Adrenal gland (tissue), 12 donors: Measurements from ENCODE around the gene DGCR6L. TPM values are rescaled to one million over a fixed set of nuclear protein-coding genes. Genes with fewer than 3 reads are reported as not detected.
"Not testable (repeated sequence)": the region's sequence is repeated elsewhere in the genome, so short reads cannot be mapped to it uniquely, and the experiment has no call there.

ENCODE experiments used
- DNase-seq, 7 donors: peaks; one replicate each; pipeline ENCODE4 v3.0.0-alpha.2; 2019 to 2020
- H3K27ac ChIP-seq, 5 donors: fragments of 200-600 bp; sonication (generic) in 4 of 5; 1 replicate in 3 of 5; 2 replicates in 2 of 5; pipeline versions ENCODE4 v1.5.1 to v1.8.0; 2016 to 2020; ENCODE audit warnings: mild to moderate bottlenecking in 1 of 5
- H3K27me3 ChIP-seq: fragments of 200-600 bp; 2 replicates; pipeline ENCODE4 v1.8.0; 2021
- H3K36me3 ChIP-seq, 2 donors: fragments of 200-600 bp; replicated peaks in 1 of 2; 1 replicate in 1 of 2; 2 replicates in 1 of 2; pipeline versions ENCODE4 v1.5.1 to v1.8.0; 2018 to 2022
- H3K4me1 ChIP-seq, 2 donors: fragments of 200-600 bp; replicated peaks in 1 of 2; 1 replicate in 1 of 2; 2 replicates in 1 of 2; pipeline versions ENCODE4 v1.5.1 to v1.8.0; 2018 to 2021
- H3K4me3 ChIP-seq, 4 donors: fragments of 200-600 bp; sonication (generic) in 3 of 4; one replicate each; pipeline ENCODE4 v1.5.1; 2016 to 2018
- H3K9me3 ChIP-seq, 3 donors: fragments of 200-600 bp; sonication (generic) in 1 of 3; replicated peaks in 1 of 3; 1 replicate in 2 of 3; 2 replicates in 1 of 3; pipeline versions ENCODE4 v1.5.1 to v1.8.0; 2016 to 2021
- POLR2A ChIP-seq, 2 donors: fragments of 450-650 bp; IDR thresholded peaks; one replicate each; pipeline ENCODE4 v1.6.1; 2017; ENCODE audit warnings: antibody characterized with exemption in 2 of 2, mild to moderate bottlenecking in 2 of 2, moderate library complexity in 1 of 2
- WGBS, 4 donors: extraction: QIAGEN DNeasy Blood & Tissue Kit in 2 of 4; methylation state at CpG; one replicate each; pipeline versions ENCODE4 v1.1.5 to v1.1.7; 2013 to 2017; 5-methylcytosine and 5-hydroxymethylcytosine counted together
- intact Hi-C, 2 donors: fragments of 100-400 bp; cut with DNase I; formaldehyde crosslinking; loops; one replicate each; pipeline versions ENCODE4 v1.14.1 to v1.15.0; 2022 to 2023
- polyA plus RNA-seq, 3 donors: library from polyadenylated mRNA; stranded (reverse); fragments of 200-250 nt in 2 of 3; fragments of 350-450 nt in 1 of 3; fragmentation: Illumina TruSeq in 1 of 3; extraction: RNeasy Lipid Tissue Mini Kit (QIAGEN cat#74804) in 1 of 3; gene quantifications; one replicate each; pipeline ENCODE4 v1.2.3, GENCODE V29; 2013 to 2014
- total RNA-seq, 9 donors: library from RNA; depleted of rRNA in 4 of 9; stranded (reverse); fragments of >200 nt in 4 of 9; fragments of 120-200 nt in 1 of 9; fragmentation: NEBNext Ultra II Directional in 1 of 9; extraction: Animal tissue kit (Norgen Biotek cat#: 25700) in 1 of 9; gene quantifications; one replicate each; pipeline versions ENCODE4 v1.1.0 to v1.2.4, GENCODE V29; 2013 to 2023
- TF ChIP-seq, protein P1 (sequence below), 6 experiments: fragments of 450-650 bp in 4 of 6; fragments of 200-600 bp in 2 of 6; sonication (generic) in 1 of 6; IDR thresholded peaks; 1 replicate in 5 of 6; 2 replicates in 1 of 6; pipeline versions ENCODE4 v1.5.1 to v1.8.0; 2016 to 2021; ENCODE audit warnings: antibody characterized with exemption in 6 of 6, mild to moderate bottlenecking in 2 of 6, moderate library complexity in 1 of 6
- donor health status: healthy with polysubstance abuse.
- donor health status: Bipolar disorder and iron deficiency.
- donor health status: DM: yes; HTN: yes; CAD: no.
- donor health status: DM: no; HTN: no; CAD: no.
- donor health status: DM: no; HTN: no; CAD: no.
- donor health status: DM: yes; HTN: yes; CAD: no.

The DGCR6L gene
- total and polyA plus RNA-seq, 12 donors, result 12.1 to 159 (median 74.1) TPM

DNA sequence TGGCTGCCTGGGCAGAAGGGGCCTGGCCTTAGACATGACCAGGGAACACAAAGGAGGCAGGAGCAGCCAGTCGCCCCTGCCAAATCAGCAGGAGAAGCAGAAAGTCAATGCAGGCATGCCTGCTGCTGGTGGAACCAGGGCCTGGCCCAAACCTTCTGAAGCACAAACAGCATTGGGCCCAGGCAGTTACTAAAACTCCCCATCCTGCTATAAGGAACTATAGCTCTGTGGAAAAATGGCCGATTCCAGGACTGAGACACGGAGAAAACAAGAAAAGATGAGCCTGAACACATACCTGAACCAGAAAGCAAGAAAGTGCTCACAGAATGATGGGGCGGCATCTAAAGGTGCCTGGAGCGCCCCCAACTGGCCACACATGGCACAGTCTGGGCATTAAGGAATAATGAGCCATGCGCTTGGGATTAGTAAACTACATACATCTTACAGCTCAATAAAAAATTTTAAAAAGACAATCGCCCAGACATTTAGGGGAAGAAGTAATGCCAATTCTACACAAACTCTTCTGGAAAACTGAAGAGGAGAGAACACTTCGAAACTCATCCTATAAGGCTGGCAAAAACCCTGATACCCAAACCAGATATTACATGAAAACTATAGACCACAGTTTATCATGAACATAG is 2.3 kb downstream of the DGCR6L start:
- H3K27ac ChIP-seq, intact Hi-C loops, H3K9me3 ChIP-seq, H3K4me3 ChIP-seq, H3K27me3 ChIP-seq, H3K36me3 ChIP-seq: not testable (repeated sequence)
- peaks cover 11 to 33% of the 10 kb centered on the region in 2 donors for H3K4me1 ChIP-seq
- 51 to 56% (median 56%) methylated on average over 8 of the region's 8 CpGs for WGBS, 4 donors
- TF ChIP-seq, protein P1, sequence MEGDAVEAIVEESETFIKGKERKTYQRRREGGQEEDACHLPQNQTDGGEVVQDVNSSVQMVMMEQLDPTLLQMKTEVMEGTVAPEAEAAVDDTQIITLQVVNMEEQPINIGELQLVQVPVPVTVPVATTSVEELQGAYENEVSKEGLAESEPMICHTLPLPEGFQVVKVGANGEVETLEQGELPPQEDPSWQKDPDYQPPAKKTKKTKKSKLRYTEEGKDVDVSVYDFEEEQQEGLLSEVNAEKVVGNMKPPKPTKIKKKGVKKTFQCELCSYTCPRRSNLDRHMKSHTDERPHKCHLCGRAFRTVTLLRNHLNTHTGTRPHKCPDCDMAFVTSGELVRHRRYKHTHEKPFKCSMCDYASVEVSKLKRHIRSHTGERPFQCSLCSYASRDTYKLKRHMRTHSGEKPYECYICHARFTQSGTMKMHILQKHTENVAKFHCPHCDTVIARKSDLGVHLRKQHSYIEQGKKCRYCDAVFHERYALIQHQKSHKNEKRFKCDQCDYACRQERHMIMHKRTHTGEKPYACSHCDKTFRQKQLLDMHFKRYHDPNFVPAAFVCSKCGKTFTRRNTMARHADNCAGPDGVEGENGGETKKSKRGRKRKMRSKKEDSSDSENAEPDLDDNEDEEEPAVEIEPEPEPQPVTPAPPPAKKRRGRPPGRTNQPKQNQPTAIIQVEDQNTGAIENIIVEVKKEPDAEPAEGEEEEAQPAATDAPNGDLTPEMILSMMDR (IDR thresholded peaks at IDR 0.05), result peak; percentile 6 to 43 (median 22)
- peak in 4 of 7 donors; percentile 9 to 50 (median 17) for DNase-seq

DNA sequence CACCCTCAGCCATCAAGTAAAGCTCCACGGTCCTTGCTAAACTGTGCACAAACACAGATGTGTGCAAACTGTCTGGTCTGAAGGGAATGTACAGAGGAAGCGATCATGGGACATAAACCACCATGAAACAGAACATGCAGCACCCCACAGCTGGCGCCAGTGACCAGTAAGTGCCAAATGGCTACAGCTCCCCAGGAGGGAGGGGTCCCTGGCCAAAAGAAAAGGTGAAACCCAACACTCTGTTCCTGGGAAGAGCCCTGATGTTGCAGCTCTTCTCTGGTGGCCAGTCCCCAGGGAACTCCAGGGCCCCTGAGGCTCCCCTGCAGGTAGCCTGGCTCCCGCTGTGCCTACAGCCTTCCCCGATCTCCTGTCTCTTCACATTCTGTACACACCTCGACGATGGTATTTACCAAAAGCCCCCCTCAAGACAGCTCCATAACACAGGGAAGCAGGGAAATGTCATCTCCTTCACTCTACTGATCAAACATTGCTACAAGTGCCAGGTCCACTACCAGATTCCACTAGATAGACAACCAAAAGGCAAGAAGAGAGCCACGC is 2.9 kb downstream of the DGCR6L start:
- Histone ChIP-seq H3K27me3 (no peaks in the 10 kb centered on the region), H3K4me3 (no peak overlapping the region), H3K4me1 (peaks cover 11 to 33% of the 10 kb centered on the region in 2 donors), H3K36me3 (no peaks in the 10 kb centered on the region), H3K27ac (no peak overlapping the region), H3K9me3 (no peaks in the 10 kb centered on the region)
- 92 to 98% (median 94%) methylated on average over 7 to 8 of the region's 8 CpGs for WGBS, 4 donors
- DNase-seq, result peak in 4 of 7 donors; percentile 1 to 24 (median 9)
- intact Hi-C loops, result no loop called here
- TF ChIP-seq, protein P1 (IDR thresholded peaks at IDR 0.05), result no peak
- no peak for TF ChIP-seq POLR2A (IDR thresholded peaks at IDR 0.05)

DNA sequence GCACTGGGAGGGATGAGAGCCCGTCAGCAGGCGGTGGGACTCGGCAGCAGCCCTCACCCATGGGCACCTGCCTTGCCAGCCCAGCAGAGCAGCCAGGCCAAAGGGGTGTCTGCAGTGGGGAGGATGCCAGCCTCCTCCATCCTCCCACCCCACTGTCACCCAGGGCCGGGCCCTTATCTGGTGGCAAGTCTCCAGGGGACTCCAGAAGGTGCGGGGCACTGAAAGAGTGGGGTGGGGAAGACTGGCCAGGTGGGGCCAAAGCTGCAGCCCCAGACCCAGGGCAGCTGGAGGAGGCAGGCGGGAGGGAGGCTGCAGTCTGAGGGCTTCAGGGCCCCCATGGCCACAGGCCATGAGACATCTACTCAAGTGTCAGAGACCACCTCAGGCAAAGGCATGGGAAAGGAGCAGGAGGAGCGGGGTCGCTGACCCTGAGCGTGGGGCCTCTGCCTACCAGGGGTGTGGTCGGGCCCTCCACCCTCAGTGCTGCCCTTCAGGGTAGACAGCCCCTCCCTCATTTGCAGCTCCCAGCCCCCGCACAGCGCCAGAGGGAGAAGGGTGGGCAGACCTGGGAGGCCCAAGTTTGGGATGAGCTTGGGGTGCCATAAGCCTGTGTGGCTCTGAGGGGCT is 3.5 kb downstream of the DGCR6L start:
- no peak for TF ChIP-seq POLR2A (IDR thresholded peaks at IDR 0.05)
- TF ChIP-seq, protein P1 (IDR thresholded peaks at IDR 0.05), result no peak
- no peaks in the 10 kb centered on the region for H3K9me3 ChIP-seq
- peak in 4 of 7 donors; percentile 9 to 48 (median 14) for DNase-seq
- H3K4me1 ChIP-seq, result peaks cover 11 to 30% of the 10 kb centered on the region in 2 donors
- 82 to 100% (median 88%) methylated on average over 4 to 12 of the region's 12 CpGs for WGBS, 4 donors
- H3K27ac ChIP-seq, result no peak overlapping the region
- no peak overlapping the region for H3K4me3 ChIP-seq
- no peaks in the 10 kb centered on the region for H3K27me3 ChIP-seq
- intact Hi-C loops, result no loop called here
- H3K36me3 ChIP-seq, result no peaks in the 10 kb centered on the region

DNA sequence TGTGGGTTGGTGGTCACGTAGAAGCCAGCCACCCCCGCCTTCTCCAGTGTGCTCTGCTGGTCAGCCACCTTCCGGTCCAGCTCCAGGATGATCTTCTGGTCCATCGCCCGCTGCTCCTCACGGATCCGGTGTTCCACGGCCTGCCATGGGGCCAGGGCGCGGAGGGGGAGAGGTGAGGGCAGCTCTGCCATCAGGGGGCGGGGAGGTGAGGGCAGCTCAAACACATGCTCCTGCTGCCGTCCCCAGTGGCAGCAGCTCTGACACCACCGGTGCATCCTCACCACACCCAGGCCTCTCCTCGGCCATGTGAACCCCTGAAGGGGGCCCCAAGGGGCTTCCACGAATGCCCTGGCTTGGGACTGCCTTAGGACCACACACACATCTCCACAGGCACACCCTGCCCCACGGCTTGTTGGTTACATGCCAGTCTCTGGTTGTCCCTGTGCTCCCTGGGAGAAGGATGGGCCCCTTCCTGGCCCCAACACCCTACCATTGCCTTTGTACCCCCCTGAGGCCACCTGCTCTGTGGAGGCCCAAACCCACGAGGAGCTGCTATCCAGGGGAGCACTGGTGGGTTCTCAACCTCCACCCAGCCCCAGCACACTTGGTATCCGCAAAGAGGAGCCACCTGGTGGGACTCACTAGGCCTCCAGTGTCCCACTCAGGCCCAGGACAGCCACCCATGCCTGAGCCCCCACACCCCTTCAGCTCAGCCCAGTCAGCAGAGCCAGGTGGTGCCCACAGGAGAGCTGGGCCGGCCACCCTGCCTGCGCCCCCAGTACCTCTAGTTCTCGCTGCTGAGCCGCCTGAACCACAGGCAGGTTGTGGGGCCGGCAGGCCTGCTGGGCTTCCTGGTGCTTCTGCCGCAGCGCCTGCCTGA is 4.3 kb downstream of the DGCR6L start:
- Histone ChIP-seq H3K9me3 (no peaks in the 10 kb centered on the region), H3K4me3 (no peak overlapping the region), H3K27ac (no peak overlapping the region), H3K27me3 (no peaks in the 10 kb centered on the region), H3K36me3 (no peaks in the 10 kb centered on the region), H3K4me1 (peaks cover 6 to 23% of the 10 kb centered on the region in 2 donors)
- DNase-seq, result peak in 4 of 7 donors; percentile 11 to 44 (median 14)
- WGBS, 4 donors, result 87 to 93% (median 90%) methylated on average over 9 to 25 of the region's 25 CpGs
- intact Hi-C loops, result no loop called here
- no peak for TF ChIP-seq POLR2A (IDR thresholded peaks at IDR 0.05)
- TF ChIP-seq, protein P1 (IDR thresholded peaks at IDR 0.05), result no peak

DNA sequence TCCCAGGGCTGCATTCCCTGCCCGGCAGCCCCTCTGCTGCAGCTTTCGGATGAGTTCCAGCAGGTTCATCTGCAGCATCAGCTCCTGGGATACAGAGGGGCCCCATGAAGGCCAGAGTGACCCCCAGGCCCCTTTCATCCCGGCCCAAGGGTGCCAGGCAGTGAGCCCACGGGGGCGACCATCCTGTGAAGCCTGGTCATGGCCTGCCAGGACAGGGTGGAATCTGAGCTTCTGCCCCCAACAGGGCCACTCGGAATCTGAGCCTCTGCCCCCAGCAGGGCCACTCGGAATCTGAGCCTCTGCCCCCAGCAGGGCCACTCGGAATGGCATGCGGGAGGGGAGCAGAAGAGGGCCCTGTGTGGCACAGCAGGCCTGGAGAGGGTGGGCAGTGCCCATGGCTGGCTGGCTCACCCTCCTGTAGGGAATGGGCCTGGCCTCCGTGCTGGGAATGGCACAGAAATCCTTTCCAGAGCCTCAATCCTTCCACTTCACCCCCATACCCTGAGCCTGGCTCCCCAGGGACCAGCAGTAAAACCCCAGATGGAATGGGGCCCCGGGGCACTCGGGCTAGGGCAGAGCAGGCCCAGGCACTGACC is 5.0 kb downstream of the DGCR6L start:
- H3K36me3 ChIP-seq, H3K4me3 ChIP-seq, H3K27me3 ChIP-seq, H3K9me3 ChIP-seq, H3K27ac ChIP-seq, intact Hi-C loops: not testable (repeated sequence)
- peaks cover 6 to 21% of the 10 kb centered on the region in 2 donors for H3K4me1 ChIP-seq
- peak in 3 of 7 donors; percentile 10 to 21 (median 13) for DNase-seq
- WGBS, 4 donors, result 92 to 100% (median 93%) methylated on average over 4 to 12 of the region's 12 CpGs; no CpG with 5 or more reads in 1 of the 4 donors

DNA sequence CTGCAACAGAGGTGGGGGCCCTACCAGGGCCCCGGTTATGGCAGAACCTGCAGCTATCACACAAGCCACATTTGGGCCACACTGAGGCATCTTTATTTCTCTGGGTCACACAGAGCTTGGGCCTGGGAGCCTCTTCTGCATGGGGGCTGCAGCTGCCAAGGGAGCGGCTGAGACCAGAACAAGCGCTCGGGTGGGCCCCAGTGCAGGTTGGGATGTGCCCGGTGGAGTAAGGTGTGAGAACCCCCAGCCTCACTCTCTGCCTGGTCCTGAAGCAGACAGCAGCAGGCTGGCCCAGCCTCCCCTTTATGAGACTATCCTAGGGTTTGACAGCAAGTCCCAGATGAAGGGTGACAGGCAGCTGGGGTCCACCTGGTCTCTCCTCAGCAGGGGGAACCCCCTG is 5.7 kb downstream of the DGCR6L start:
- WGBS, 4 donors, result 87 to 97% methylated on average over 4 to 5 of the region's 5 CpGs; no CpG with 5 or more reads in 2 of the 4 donors
- intact Hi-C loops, H3K27ac ChIP-seq, H3K4me3 ChIP-seq, H3K36me3 ChIP-seq, H3K9me3 ChIP-seq, H3K27me3 ChIP-seq: not testable (repeated sequence)
- peak in 1 of 7 donors; percentile 18 for DNase-seq
- peaks cover 5 to 20% of the 10 kb centered on the region in 2 donors for H3K4me1 ChIP-seq
